Astrocyte (in vitro differentiated cells and primary cell): ENCODE results near the gene LRRC28. TPM values are rescaled to one million over a fixed set of nuclear protein-coding genes. Genes with fewer than 3 reads are reported as not detected.

Source experiments
- DNase-seq: peaks from one replicate; pipeline ENCODE4 v3.0.0-alpha.2; 2010; ENCODE audit warnings: low read depth
- FAIRE-seq: peaks from 2 replicates; lab custom pipeline; 2011; peaks lifted over from hg19 to GRCh38; lab: Jason Lieb, UNC
- H2AFZ ChIP-seq: 2 replicates; pipeline ENCODE4 v1.6.0; 2012; ENCODE audit warnings: low read depth, low read length, inconsistent platforms
- H3K27ac ChIP-seq: 2 replicates; pipeline ENCODE4 v1.5.1; 2011; ENCODE audit warnings: low read depth, low read length, inconsistent platforms
- H3K27me3 ChIP-seq: 2 replicates; pipeline ENCODE4 v1.6.0; 2011; ENCODE audit warnings: low read length, inconsistent platforms; ENCODE audit not compliant: insufficient read depth
- H3K36me3 ChIP-seq: 2 replicates; pipeline ENCODE4 v1.5.1; 2011; ENCODE audit warnings: low read length, inconsistent platforms; ENCODE audit not compliant: insufficient read depth
- H3K4me1 ChIP-seq: 2 replicates; pipeline ENCODE4 v1.5.1; 2011; ENCODE audit warnings: low read length, inconsistent platforms; ENCODE audit not compliant: insufficient read depth
- H3K4me2 ChIP-seq: 2 replicates; pipeline ENCODE4 v1.6.0; 2012; ENCODE audit warnings: low read length, inconsistent platforms
- H3K4me3 ChIP-seq: 2 replicates; pipeline ENCODE4 v1.5.1; 2011; ENCODE audit warnings: low read depth, mild to moderate bottlenecking, low read length, inconsistent platforms; ENCODE audit not compliant: insufficient read depth
- H3K79me2 ChIP-seq: 2 replicates; pipeline ENCODE4 v1.6.0; 2012; ENCODE audit warnings: mild to moderate bottlenecking, low read length, inconsistent platforms; ENCODE audit not compliant: insufficient read depth
- H3K9ac ChIP-seq: 2 replicates; pipeline ENCODE4 v1.6.0; 2012; ENCODE audit warnings: mild to moderate bottlenecking, low read length, inconsistent platforms
- H3K9me3 ChIP-seq: 2 replicates; pipeline ENCODE4 v1.5.1; 2012; ENCODE audit warnings: low read depth, mild to moderate bottlenecking, low read length, inconsistent platforms; ENCODE audit not compliant: insufficient read depth
- H4K20me1 ChIP-seq: 2 replicates; pipeline ENCODE4 v1.6.0; 2012; ENCODE audit warnings: low read length, inconsistent platforms; ENCODE audit not compliant: insufficient read depth
- H3K27ac Mint-ChIP-seq: one replicate; pipeline ENCODE4 v1.8.0; 2021; ENCODE audit warnings: mild to moderate bottlenecking, mixed read lengths; ENCODE audit not compliant: unreplicated experiment
- H3K27me3 Mint-ChIP-seq: one replicate; pipeline ENCODE4 v1.8.0; 2021; ENCODE audit warnings: low read depth, mixed read lengths; ENCODE audit not compliant: unreplicated experiment
- H3K36me3 Mint-ChIP-seq: one replicate; pipeline ENCODE4 v1.8.0; 2021; ENCODE audit warnings: low read depth, mixed read lengths; ENCODE audit not compliant: unreplicated experiment
- H3K4me1 Mint-ChIP-seq: one replicate; pipeline ENCODE4 v1.8.0; 2021; ENCODE audit warnings: low read depth, mixed read lengths; ENCODE audit not compliant: unreplicated experiment
- H3K4me3 Mint-ChIP-seq: one replicate; pipeline ENCODE4 v1.8.0; 2021; ENCODE audit warnings: mild to moderate bottlenecking, moderate library complexity, mixed read lengths; ENCODE audit not compliant: unreplicated experiment
- H3K9me3 Mint-ChIP-seq: one replicate; pipeline ENCODE4 v1.8.0; 2021; ENCODE audit warnings: mild to moderate bottlenecking, mixed read lengths; ENCODE audit not compliant: unreplicated experiment
- EZH2 ChIP-seq: IDR thresholded peaks from 2 replicates; pipeline ENCODE4 v1.6.1; 2012; ENCODE audit warnings: mild to moderate bottlenecking, low read length, inconsistent platforms; ENCODE audit not compliant: insufficient read depth
- total RNA-seq: library from RNA; stranded (reverse); gene quantifications from 2 replicates; pipeline ENCODE4 v1.2.1, GENCODE V29; 2021
- TF ChIP-seq, protein P1 (sequence below): IDR thresholded peaks from 2 replicates; pipeline ENCODE4 v1.5.1; 2011; ENCODE audit warnings: low read depth, mild to moderate bottlenecking, inconsistent platforms, low read length, moderate library complexity; ENCODE audit not compliant: insufficient read depth

LRRC28 gene
- total RNA-seq, 1 donor from 2014 or later: 28.1 TPM

DNA sequence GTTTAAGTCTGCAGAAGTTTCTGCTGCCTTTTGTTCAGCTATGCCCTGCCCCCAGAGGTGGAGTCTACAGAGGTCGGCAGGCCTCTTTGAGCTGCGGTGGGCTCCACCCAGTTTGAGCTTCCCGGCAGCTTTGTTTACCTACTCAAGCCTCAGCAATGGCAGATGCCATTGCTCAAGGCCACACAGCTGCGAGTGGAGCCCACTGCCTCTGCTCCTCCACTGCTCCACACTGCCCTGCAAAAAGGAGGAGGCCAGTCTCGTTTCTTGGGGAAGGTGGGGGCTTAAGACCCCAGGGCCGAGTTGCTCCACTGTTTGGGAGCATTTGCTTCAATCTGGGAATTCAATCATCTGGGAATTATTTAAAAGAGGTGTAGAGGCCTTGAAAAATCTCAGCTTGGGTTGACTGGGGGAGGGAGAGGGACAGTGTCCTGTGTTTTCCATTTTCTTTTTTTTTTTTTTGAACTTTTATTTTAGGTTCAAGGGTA, 169.9 kb downstream of the LRRC28 start:
- H4K20me1 ChIP-seq: no peaks in the 10 kb centered on the region
- Mint-ChIP-seq H3K27ac (no peak overlapping the region), H3K36me3 (no peaks in the 10 kb centered on the region), H3K4me3 (no peak overlapping the region), H3K27me3 (peaks cover 4% of the 10 kb centered on the region), H3K4me1 (peaks cover 12% of the 10 kb centered on the region), H3K9me3 (peaks cover 4% of the 10 kb centered on the region)
- no peaks in the 10 kb centered on the region for H3K79me2 ChIP-seq
- TF ChIP-seq, protein P1, sequence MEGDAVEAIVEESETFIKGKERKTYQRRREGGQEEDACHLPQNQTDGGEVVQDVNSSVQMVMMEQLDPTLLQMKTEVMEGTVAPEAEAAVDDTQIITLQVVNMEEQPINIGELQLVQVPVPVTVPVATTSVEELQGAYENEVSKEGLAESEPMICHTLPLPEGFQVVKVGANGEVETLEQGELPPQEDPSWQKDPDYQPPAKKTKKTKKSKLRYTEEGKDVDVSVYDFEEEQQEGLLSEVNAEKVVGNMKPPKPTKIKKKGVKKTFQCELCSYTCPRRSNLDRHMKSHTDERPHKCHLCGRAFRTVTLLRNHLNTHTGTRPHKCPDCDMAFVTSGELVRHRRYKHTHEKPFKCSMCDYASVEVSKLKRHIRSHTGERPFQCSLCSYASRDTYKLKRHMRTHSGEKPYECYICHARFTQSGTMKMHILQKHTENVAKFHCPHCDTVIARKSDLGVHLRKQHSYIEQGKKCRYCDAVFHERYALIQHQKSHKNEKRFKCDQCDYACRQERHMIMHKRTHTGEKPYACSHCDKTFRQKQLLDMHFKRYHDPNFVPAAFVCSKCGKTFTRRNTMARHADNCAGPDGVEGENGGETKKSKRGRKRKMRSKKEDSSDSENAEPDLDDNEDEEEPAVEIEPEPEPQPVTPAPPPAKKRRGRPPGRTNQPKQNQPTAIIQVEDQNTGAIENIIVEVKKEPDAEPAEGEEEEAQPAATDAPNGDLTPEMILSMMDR: no peak
- no peak for TF ChIP-seq EZH2
- H3K9ac ChIP-seq: no peak overlapping the region
- no peaks in the 10 kb centered on the region for H3K27me3 ChIP-seq
- no peak overlapping the region for H3K27ac ChIP-seq
- H3K9me3 ChIP-seq: no peaks in the 10 kb centered on the region
- H3K4me1 ChIP-seq: peaks cover 19% of the 10 kb centered on the region
- no peak overlapping the region for H3K4me3 ChIP-seq
- FAIRE-seq: no peak
- peak overlapping the region; percentile 32 for H2AFZ ChIP-seq
- no peak for DNase-seq
- no peak overlapping the region for H3K4me2 ChIP-seq
- no peaks in the 10 kb centered on the region for H3K36me3 ChIP-seq

DNA sequence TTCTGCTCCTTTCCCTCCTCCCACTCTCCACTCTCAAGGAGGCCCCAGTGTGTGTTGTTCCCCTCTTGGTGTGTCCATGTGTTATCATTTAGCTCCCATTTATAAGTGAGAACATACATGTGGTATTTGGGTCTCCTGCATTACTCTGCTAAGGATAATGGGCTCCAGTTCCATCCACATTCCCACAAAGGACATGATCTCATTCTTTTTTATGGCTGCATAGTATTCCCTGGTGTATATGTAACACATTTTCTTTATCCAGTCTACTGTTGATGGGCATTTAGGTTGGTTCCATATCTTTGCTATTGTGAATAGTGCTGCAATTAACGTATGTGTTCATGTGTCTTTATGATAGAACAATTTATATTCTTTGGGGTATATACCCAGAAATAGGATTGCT, 170.5 kb downstream of the LRRC28 start:
- no peak overlapping the region for H3K9ac ChIP-seq
- FAIRE-seq (no peak), DNase-seq (no peak)
- TF ChIP-seq, protein P1: no peak
- no peak for TF ChIP-seq EZH2
- no peaks in the 10 kb centered on the region for H4K20me1 ChIP-seq
- H3K9me3 Mint-ChIP-seq: peaks cover 4% of the 10 kb centered on the region
- H3K4me1 Mint-ChIP-seq: peaks cover 17% of the 10 kb centered on the region
- H3K27ac Mint-ChIP-seq: no peak overlapping the region
- H3K27me3 ChIP-seq: no peaks in the 10 kb centered on the region
- H3K4me2 ChIP-seq: no peak overlapping the region
- H3K27me3 Mint-ChIP-seq: peaks cover 8% of the 10 kb centered on the region
- H2AFZ ChIP-seq: no peak overlapping the region
- no peak overlapping the region for H3K27ac ChIP-seq
- H3K36me3 ChIP-seq: no peaks in the 10 kb centered on the region
- no peak overlapping the region for H3K4me3 Mint-ChIP-seq
- no peaks in the 10 kb centered on the region for H3K36me3 Mint-ChIP-seq
- no peaks in the 10 kb centered on the region for H3K9me3 ChIP-seq
- peaks cover 19% of the 10 kb centered on the region for H3K4me1 ChIP-seq
- H3K79me2 ChIP-seq: no peaks in the 10 kb centered on the region
- H3K4me3 ChIP-seq: no peak overlapping the region

DNA sequence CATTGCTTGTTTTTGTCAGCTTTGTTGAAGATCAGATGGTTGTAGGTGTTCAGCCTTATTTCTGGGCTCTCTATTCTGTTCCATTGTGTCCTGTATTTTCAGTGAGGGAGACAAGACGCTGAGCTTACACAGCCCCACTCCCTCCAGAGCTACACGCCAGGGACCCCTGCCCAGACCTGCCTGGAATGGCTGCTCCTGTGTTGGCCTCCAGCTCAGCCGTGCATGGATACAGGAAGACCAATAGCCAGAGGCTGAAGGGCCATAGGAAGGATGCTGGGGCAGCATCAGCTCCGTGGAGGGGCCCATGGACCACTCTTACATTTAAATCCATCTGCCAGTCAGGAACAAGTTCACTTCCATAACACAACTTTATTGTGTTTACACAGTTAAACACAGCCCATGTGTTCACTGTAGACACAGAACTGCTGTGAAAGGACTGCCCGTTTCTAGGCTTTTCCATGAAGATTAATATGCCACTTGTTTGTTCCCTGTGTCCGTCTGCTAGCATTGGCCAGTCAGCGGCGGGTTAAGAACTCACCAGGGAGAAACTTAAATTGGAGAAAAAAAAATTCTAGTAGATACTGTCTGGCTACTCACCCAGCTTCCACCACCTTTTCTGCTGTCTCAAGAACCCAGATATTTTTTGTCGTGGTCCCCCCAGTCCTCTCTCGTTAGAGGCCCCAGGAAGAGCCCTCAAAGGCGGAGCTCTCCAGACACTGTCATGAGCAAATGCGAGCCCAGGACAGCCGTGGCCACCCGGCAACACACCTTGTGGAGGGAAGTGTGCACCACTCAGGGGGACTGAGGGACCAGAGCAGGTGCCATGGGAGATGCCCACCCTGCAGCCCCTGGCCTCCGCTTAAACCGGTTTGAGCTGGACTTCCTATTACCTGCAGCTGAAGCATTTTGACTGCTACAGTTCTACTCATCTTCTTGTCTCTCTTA, 172.2 kb downstream of the LRRC28 start:
- H3K4me3 ChIP-seq: no peak overlapping the region
- H3K4me2 ChIP-seq: no peak overlapping the region
- no peak overlapping the region for H2AFZ ChIP-seq
- H3K36me3 ChIP-seq: no peaks in the 10 kb centered on the region
- no peak overlapping the region for H3K4me3 Mint-ChIP-seq
- H3K27ac Mint-ChIP-seq: no peak overlapping the region
- H3K27ac ChIP-seq: no peak overlapping the region
- no peaks in the 10 kb centered on the region for H4K20me1 ChIP-seq
- TF ChIP-seq EZH2: no peak
- TF ChIP-seq, protein P1: no peak
- no peaks in the 10 kb centered on the region for H3K9me3 ChIP-seq
- DNase-seq (no peak), FAIRE-seq (no peak)
- H3K4me1 Mint-ChIP-seq: peaks cover 21% of the 10 kb centered on the region
- no peak overlapping the region for H3K9ac ChIP-seq
- no peaks in the 10 kb centered on the region for H3K27me3 ChIP-seq
- no peaks in the 10 kb centered on the region for H3K36me3 Mint-ChIP-seq
- peaks cover 18% of the 10 kb centered on the region for H3K27me3 Mint-ChIP-seq
- no peaks in the 10 kb centered on the region for H3K79me2 ChIP-seq
- peaks cover 4% of the 10 kb centered on the region for H3K9me3 Mint-ChIP-seq
- peaks cover 19% of the 10 kb centered on the region for H3K4me1 ChIP-seq
